Hair follicular keratinocyte (primary cell): ENCODE data around the gene CSF1. TPM values are rescaled to one million over a fixed set of nuclear protein-coding genes. Genes with fewer than 3 reads are reported as not detected.

Experiments used
- total RNA-seq: library from RNA; depleted of rRNA; stranded (reverse); fragments of >200 nt; gene quantifications from 2 replicates; pipeline ENCODE4 v1.2.3, GENCODE V29; 2015

The CSF1 gene
- 4.7 and 6.6 TPM in 2 replicates for total RNA-seq

GRCh38 chr1:109910123-109910962 is at the start of gene CSF1:
Gene CSF1 (plus strand): TSS chr1:109910849. CDS start chr1:109911024, 175 bp downstream.

Other genes with a start within 250 kb of the CSF1 start
- gene GSTM2, start 242.8 kb upstream of the CSF1 start, total RNA-seq: 3.8 and 8.0 TPM in 2 replicates
- 8.1 and 18.4 TPM in 2 replicates for gene GSTM1, start 223.0 kb upstream of the CSF1 start, total RNA-seq
- not detected in 2 replicates for gene GSTM5, start 198.6 kb upstream of the CSF1 start, total RNA-seq
- gene GSTM3, start 169.8 kb upstream of the CSF1 start, total RNA-seq: 5.5 and 13.4 TPM in 2 replicates
- gene EPS8L3, start 146.9 kb upstream of the CSF1 start, total RNA-seq: not detected in 2 replicates
- gene AHCYL1, start 73.9 kb downstream of the CSF1 start, total RNA-seq: 29.6 and 31.9 TPM in 2 replicates
- gene STRIP1, start 123.8 kb downstream of the CSF1 start, total RNA-seq: 20.0 and 26.6 TPM in 2 replicates
- not detected in 2 replicates for gene ALX3, start 159.8 kb downstream of the CSF1 start, total RNA-seq
- not detected in 2 replicates for gene UBL4B, start 201.6 kb downstream of the CSF1 start, total RNA-seq
- not detected in 2 replicates for gene SLC6A17, start 239.6 kb downstream of the CSF1 start, total RNA-seq